Measurements from ENCODE around the gene IGIP. TPM values are rescaled to one million over a fixed set of nuclear protein-coding genes. Genes with fewer than 3 reads are reported as not detected.

The IGIP gene
- total and polyA plus RNA-seq, 2 of the 8 experiments (the other 6 are each of a cell fraction or from before 2014, with no cell fraction given) = 0.32 to 0.69 TPM

DNA sequence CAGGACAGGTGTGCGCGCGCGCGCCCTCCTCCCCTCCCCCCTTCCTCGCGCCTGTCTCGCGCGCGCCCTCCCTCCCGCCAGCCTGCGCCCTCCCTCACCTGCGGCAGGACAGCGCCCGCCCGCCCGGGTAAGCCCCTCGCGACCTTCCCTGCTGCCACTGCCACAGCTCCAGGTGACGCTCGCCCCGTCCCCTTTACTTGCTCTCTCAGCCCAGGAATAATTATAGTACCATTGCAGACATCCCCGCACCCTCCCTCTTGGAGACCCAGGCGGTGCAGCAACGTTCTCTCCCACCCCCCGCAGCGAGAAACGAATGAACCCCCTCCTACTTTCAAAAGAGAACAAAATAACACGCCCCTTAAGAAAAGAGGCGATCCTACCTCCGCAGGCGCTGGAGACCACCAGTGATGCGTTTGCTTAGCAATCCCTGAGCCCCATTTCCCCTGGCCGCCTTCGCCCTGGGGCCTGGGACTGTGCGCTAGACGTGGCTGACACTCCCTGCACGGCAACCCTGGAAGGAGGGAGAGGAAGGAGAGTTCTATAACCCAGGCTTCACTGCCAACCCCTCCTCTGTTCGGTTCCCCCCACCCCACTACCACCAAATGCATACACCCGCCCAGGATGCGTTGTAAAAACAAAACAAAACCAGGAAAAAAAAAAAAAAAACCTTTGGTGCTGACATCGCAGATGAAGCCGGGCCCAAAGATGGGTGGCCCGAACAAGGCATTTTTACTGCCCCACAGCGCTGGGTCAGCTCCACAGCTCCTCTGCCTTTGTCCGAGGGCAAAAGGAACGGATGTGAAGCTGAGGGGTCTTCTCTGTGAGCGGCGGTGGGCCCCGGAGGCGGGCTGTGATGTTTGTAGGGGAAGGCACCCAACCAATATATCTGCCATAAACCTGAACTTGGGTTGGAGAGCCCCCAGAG lies 17.4 kb upstream of the IGIP start (continued):
- TF ChIP-seq, protein P1, sequence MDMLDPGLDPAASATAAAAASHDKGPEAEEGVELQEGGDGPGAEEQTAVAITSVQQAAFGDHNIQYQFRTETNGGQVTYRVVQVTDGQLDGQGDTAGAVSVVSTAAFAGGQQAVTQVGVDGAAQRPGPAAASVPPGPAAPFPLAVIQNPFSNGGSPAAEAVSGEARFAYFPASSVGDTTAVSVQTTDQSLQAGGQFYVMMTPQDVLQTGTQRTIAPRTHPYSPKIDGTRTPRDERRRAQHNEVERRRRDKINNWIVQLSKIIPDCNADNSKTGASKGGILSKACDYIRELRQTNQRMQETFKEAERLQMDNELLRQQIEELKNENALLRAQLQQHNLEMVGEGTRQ (IDR thresholded peaks at IDR 0.05; ENCODE audit: low read length) = no peak
- no peak for TF ChIP-seq ZNF274 (IDR thresholded peaks at IDR 0.05; ENCODE audit: borderline replicate concordance, extremely low read depth, low read length)
- TF ChIP-seq, protein P2, sequence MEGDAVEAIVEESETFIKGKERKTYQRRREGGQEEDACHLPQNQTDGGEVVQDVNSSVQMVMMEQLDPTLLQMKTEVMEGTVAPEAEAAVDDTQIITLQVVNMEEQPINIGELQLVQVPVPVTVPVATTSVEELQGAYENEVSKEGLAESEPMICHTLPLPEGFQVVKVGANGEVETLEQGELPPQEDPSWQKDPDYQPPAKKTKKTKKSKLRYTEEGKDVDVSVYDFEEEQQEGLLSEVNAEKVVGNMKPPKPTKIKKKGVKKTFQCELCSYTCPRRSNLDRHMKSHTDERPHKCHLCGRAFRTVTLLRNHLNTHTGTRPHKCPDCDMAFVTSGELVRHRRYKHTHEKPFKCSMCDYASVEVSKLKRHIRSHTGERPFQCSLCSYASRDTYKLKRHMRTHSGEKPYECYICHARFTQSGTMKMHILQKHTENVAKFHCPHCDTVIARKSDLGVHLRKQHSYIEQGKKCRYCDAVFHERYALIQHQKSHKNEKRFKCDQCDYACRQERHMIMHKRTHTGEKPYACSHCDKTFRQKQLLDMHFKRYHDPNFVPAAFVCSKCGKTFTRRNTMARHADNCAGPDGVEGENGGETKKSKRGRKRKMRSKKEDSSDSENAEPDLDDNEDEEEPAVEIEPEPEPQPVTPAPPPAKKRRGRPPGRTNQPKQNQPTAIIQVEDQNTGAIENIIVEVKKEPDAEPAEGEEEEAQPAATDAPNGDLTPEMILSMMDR (IDR thresholded peaks at IDR 0.05; ENCODE audit: control extremely low read depth in 1 of 3, insufficient read depth in 1 of 3, low read depth in 1 of 3, low read length in 3 of 3) = no peak
- TF ChIP-seq TAF7 (optimal IDR thresholded peaks at IDR 0.05; ENCODE audit: borderline replicate concordance, low read depth, low read length) = no peak
- no peak for TF ChIP-seq SP4 (IDR thresholded peaks at IDR 0.05; ENCODE audit: low read length)
- TF ChIP-seq RBBP5 (IDR thresholded peaks at IDR 0.05; ENCODE audit: borderline replicate concordance, low read depth, low read length) = no peak
- TF ChIP-seq ASH2L (IDR thresholded peaks at IDR 0.05; ENCODE audit: low read length) = peak; percentile 13
- TF ChIP-seq SIN3A (conservative IDR thresholded peaks at IDR 0.05 in 1 of 2, IDR thresholded peaks at IDR 0.05 in 1 of 2; ENCODE audit: low read depth in 1 of 2, low read length in 2 of 2) = 0 out of 4 replicates have a peak, but pooled peaks of 1 of the 2 experiments have one; percentile 21
- no peak for TF ChIP-seq POU5F1 (IDR thresholded peaks at IDR 0.05; ENCODE audit: low read depth, low read length)
- TF ChIP-seq CHD2 (IDR thresholded peaks at IDR 0.05; ENCODE audit: low read length) = no peak
- no peak for TF ChIP-seq TCF12 (IDR thresholded peaks at IDR 0.05; ENCODE audit: low read depth, low read length)
- TF ChIP-seq GTF2F1 (IDR thresholded peaks at IDR 0.05; ENCODE audit: borderline replicate concordance, low read depth, low read length) = no peak
- peak; percentile 66; the same call in 1 of the 2 replicates for TF ChIP-seq SUZ12 (IDR thresholded peaks at IDR 0.05; ENCODE audit: low read length)
- TF ChIP-seq RXRA (IDR thresholded peaks at IDR 0.05; ENCODE audit: insufficient read depth, low read depth, low read length) = no peak
- no peak for TF ChIP-seq POLR2AphosphoS5 (IDR thresholded peaks at IDR 0.05; ENCODE audit: low read depth, low read length)
- TF ChIP-seq TBP (IDR thresholded peaks at IDR 0.05; ENCODE audit: low read depth, low read length) = no peak
- peak; percentile 37 for TF ChIP-seq SAP30 (IDR thresholded peaks at IDR 0.05; ENCODE audit: insufficient read depth, insufficient replicate concordance, low read length)
- no peak for TF ChIP-seq FOSL1 (IDR thresholded peaks at IDR 0.05; ENCODE audit: insufficient read depth, low read depth, low read length)
- no peak for TF ChIP-seq CREB1 (IDR thresholded peaks at IDR 0.05)
- peak; percentile 69 for TF ChIP-seq EZH2 (IDR thresholded peaks at IDR 0.05; ENCODE audit: low read depth, low read length, severe bottlenecking)

All from H1 (cell line).